IMR-90 (cell line): ENCODE data around the gene MGST2. TPM values are rescaled to one million over a fixed set of nuclear protein-coding genes. Genes with fewer than 3 reads are reported as not detected.

Source experiments
- ATAC-seq: fragments of 200-7000 bp; cut with Tn5 transposase; 2 replicates; pipeline ENCODE4 v1.9.1; 2020; ENCODE audit warnings: low read depth, mild to moderate bottlenecking, moderate library complexity
- BruUV-seq: library from RNA; stranded (reverse); fragments of 400-500 nt; replicated peaks from 2 replicates; lab custom pipeline; 2021; lab: Mats Ljungman, UMichigan
- CTCF ChIA-PET: fragments of 300-600 bp; formaldehyde crosslinking; extraction: SDS; loops from one replicate; lab custom pipeline; 2021; ENCODE audit warnings: antibody characterized with exemption; lab: Yijun Ruan, JAX
- POLR2A ChIA-PET: fragments of 300-600 bp; sonication (Branson Sonifier 250); formaldehyde crosslinking; loops from one replicate; lab custom pipeline; 2022; ENCODE audit warnings: antibody characterized with exemption; ENCODE audit not compliant: unreplicated experiment; lab: Charles Lee
- DNase-seq: peaks from one replicate; pipeline ENCODE4 v3.0.0; 2013
- H2AFZ ChIP-seq: replicated peaks from 2 replicates; pipeline ENCODE3; 2013; ENCODE audit warnings: low read length, mild to moderate bottlenecking; ENCODE audit not compliant: poor library complexity
- H2AK5ac ChIP-seq: 2 replicates; pipeline ENCODE4 v1.6.1; 2013; ENCODE audit warnings: low read depth, low read length, inconsistent platforms
- H2AK9ac ChIP-seq: replicated peaks from 2 replicates; pipeline ENCODE3; 2013; ENCODE audit warnings: mild to moderate bottlenecking, low read depth, low read length, moderate library complexity; ENCODE audit not compliant: poor library complexity
- H2BK120ac ChIP-seq: 2 replicates; pipeline ENCODE4 v1.6.1; 2013; ENCODE audit warnings: low read depth, low read length, inconsistent platforms
- H2BK15ac ChIP-seq: 3 replicates; pipeline ENCODE4 v1.6.1; 2013; ENCODE audit warnings: low read depth, low read length, inconsistent platforms
- H2BK20ac ChIP-seq: 2 replicates; pipeline ENCODE4 v1.6.1; 2013; ENCODE audit warnings: low read depth, mild to moderate bottlenecking, inconsistent platforms, low read length, moderate library complexity
- H2BK5ac ChIP-seq: 2 replicates; pipeline ENCODE4 v1.6.1; 2013; ENCODE audit warnings: mild to moderate bottlenecking, low read depth, low read length, inconsistent platforms; ENCODE audit not compliant: poor library complexity, severe bottlenecking
- H3K14ac ChIP-seq: replicated peaks from 2 replicates; pipeline ENCODE4 v1.6.1; 2013; ENCODE audit warnings: low read depth, low read length, inconsistent platforms
- H3K18ac ChIP-seq: 2 replicates; pipeline ENCODE4 v1.6.1; 2013; ENCODE audit warnings: low read depth, low read length, control low read depth
- H3K23ac ChIP-seq: 2 replicates; pipeline ENCODE4 v1.6.1; 2013; ENCODE audit warnings: low read depth, low read length, inconsistent platforms
- H3K27ac ChIP-seq: 2 replicates; pipeline ENCODE4 v1.5.1; 2013; ENCODE audit warnings: mild to moderate bottlenecking, control low read depth, low read length; ENCODE audit not compliant: insufficient read depth
- H3K27me3 ChIP-seq: 2 replicates; pipeline ENCODE4 v1.6.1; 2013; ENCODE audit warnings: low read length; ENCODE audit not compliant: control insufficient read depth, insufficient read depth
- H3K36me3 ChIP-seq: 2 replicates; pipeline ENCODE4 v1.6.1; 2013; ENCODE audit warnings: low read length, mixed read lengths; ENCODE audit not compliant: control insufficient read depth, insufficient read depth
- H3K4ac ChIP-seq: 2 replicates; pipeline ENCODE4 v1.6.1; 2013; ENCODE audit warnings: low read depth, low read length, inconsistent platforms
- H3K4me1 ChIP-seq: 2 replicates; pipeline ENCODE4 v1.6.1; 2013; ENCODE audit warnings: low read length, mixed read lengths; ENCODE audit not compliant: control insufficient read depth, insufficient read depth
- H3K4me2 ChIP-seq: 2 replicates; pipeline ENCODE4 v1.6.1; 2013; ENCODE audit warnings: low read depth, mild to moderate bottlenecking, control low read depth, low read length, moderate library complexity
- H3K4me3 ChIP-seq: 2 replicates; pipeline ENCODE4 v1.5.1; 2013; ENCODE audit warnings: low read depth, mild to moderate bottlenecking, control low read depth, low read length, moderate library complexity; ENCODE audit not compliant: insufficient read depth
- H3K56ac ChIP-seq: 2 replicates; pipeline ENCODE4 v1.6.1; 2013; ENCODE audit warnings: low read length, inconsistent platforms; ENCODE audit not compliant: insufficient read depth; ENCODE audit errors: extremely low read depth
- H3K79me1 ChIP-seq, 2 experiments: 2 replicates each; pipeline ENCODE4 v1.6.1; 2013; ENCODE audit warnings: low read length in 2 of 2, inconsistent platforms in 1 of 2, low read depth in 1 of 2
- H3K9ac ChIP-seq: 2 replicates; pipeline ENCODE4 v1.6.1; 2013; ENCODE audit warnings: low read depth, low read length, control low read depth
- H3K9me1 ChIP-seq: 2 replicates; pipeline ENCODE4 v1.6.1; 2013; ENCODE audit warnings: low read length, inconsistent platforms; ENCODE audit not compliant: insufficient read depth
- H3K9me3 ChIP-seq: 2 replicates; pipeline ENCODE4 v1.6.1; 2013; ENCODE audit warnings: low read length; ENCODE audit not compliant: control insufficient read depth, insufficient read depth
- H4K20me1 ChIP-seq: 2 replicates; pipeline ENCODE4 v1.6.1; 2013; ENCODE audit warnings: low read length, inconsistent platforms; ENCODE audit not compliant: insufficient read depth
- H4K5ac ChIP-seq: 2 replicates; pipeline ENCODE4 v1.6.1; 2013; ENCODE audit warnings: mild to moderate bottlenecking, low read depth, low read length, control low read depth
- H4K8ac ChIP-seq, 2 experiments: 2 replicates each; pipeline ENCODE4 v1.6.1; 2013; ENCODE audit warnings: low read depth in 2 of 2, low read length in 2 of 2, control low read depth in 1 of 2, inconsistent platforms in 1 of 2
- H4K91ac ChIP-seq: 2 replicates; pipeline ENCODE4 v1.6.1; 2013; ENCODE audit warnings: low read depth, low read length, inconsistent platforms; ENCODE audit not compliant: insufficient read depth
- BHLHE40 ChIP-seq: fragments of 150-350 bp; IDR thresholded peaks from 2 replicates; pipeline ENCODE4 v1.6.1; 2016; ENCODE audit warnings: mild to moderate bottlenecking, low read depth, low read length
- CEBPB ChIP-seq: IDR thresholded peaks from 2 replicates; pipeline ENCODE4 v1.6.1; 2012; ENCODE audit warnings: low read depth, low read length, improper control_type of control experiment
- CHD1 ChIP-seq: IDR thresholded peaks from 2 replicates; pipeline ENCODE4 v1.6.1; 2012; ENCODE audit warnings: low read depth, low read length, improper control_type of control experiment
- CTCF ChIP-seq: conservative IDR thresholded peaks from 2 replicates; pipeline ENCODE4 v1.5.1; 2012; ENCODE audit warnings: mild to moderate bottlenecking, low read depth, low read length, improper control_type of control experiment
- FOS ChIP-seq: fragments of 150-350 bp; IDR thresholded peaks from 2 replicates; pipeline ENCODE4 v1.6.1; 2016; ENCODE audit warnings: low read depth, low read length
- MAFK ChIP-seq: IDR thresholded peaks from 2 replicates; pipeline ENCODE4 v1.6.1; 2012; ENCODE audit warnings: low read depth, low read length, improper control_type of control experiment
- MAZ ChIP-seq: IDR thresholded peaks from 2 replicates; pipeline ENCODE4 v1.6.1; 2012; ENCODE audit warnings: low read depth, mild to moderate bottlenecking, low read length, improper control_type of control experiment, moderate library complexity, borderline replicate concordance
- MXI1 ChIP-seq: IDR thresholded peaks from 2 replicates; pipeline ENCODE4 v1.6.1; 2012; ENCODE audit warnings: low read depth, mild to moderate bottlenecking, low read length, moderate library complexity, borderline replicate concordance
- NFE2L2 ChIP-seq: fragments of 150-350 bp; IDR thresholded peaks from 2 replicates; pipeline ENCODE4 v1.6.1; 2016; ENCODE audit warnings: low read depth, mild to moderate bottlenecking, low read length
- POLR2A ChIP-seq: IDR thresholded peaks from 2 replicates; pipeline ENCODE4 v1.6.1; 2012; ENCODE audit warnings: mild to moderate bottlenecking, low read depth, low read length
- RAD21 ChIP-seq: IDR thresholded peaks from 2 replicates; pipeline ENCODE4 v1.6.1; 2012; ENCODE audit warnings: low read length, improper control_type of control experiment
- RCOR1 ChIP-seq: IDR thresholded peaks from 2 replicates; pipeline ENCODE4 v1.6.1; 2012; ENCODE audit warnings: mild to moderate bottlenecking, low read length, improper control_type of control experiment; ENCODE audit not compliant: insufficient replicate concordance
- RFX5 ChIP-seq: IDR thresholded peaks from 2 replicates; pipeline ENCODE4 v1.8.0; 2012; ENCODE audit warnings: low read depth, mild to moderate bottlenecking, low read length, moderate library complexity
- SMC3 ChIP-seq: fragments of 150-350 bp; IDR thresholded peaks from 2 replicates; pipeline ENCODE4 v1.6.1; 2016; ENCODE audit warnings: low read depth, mild to moderate bottlenecking, antibody characterized with exemption, low read length, moderate library complexity
- WGBS, 2 experiments: methylation state at CpG; one replicate each; pipeline versions ENCODE4 v1.1.5 to v1.1.7; 2013; ENCODE audit warnings: missing lambda C conversion rate in 2 of 2; ENCODE audit not compliant: insufficient read length in 1 of 2; ENCODE audit errors: extremely low coverage in 2 of 2; 5-methylcytosine and 5-hydroxymethylcytosine counted together
- dilution Hi-C: fragments of 300-500 bp; cut with HindIII; formaldehyde crosslinking; loops from one replicate; pipeline ENCODE4 v1.14.3; 2018; ENCODE audit warnings: low sequenced_read_pairs; ENCODE audit not compliant: unreplicated experiment
- in situ Hi-C: fragments of 300-500 bp; cut with MboI; formaldehyde crosslinking; loops from 3 replicates; pipeline ENCODE4 v1.14.3; 2019; ENCODE audit warnings: low sequenced_read_pairs, inconsistent platforms, mixed read lengths
- intact Hi-C: fragments of 100-400 bp; cut with micrococcal nuclease; formaldehyde crosslinking; loops from 2 replicates; pipeline ENCODE4 v1.10.0; 2022
- polyA plus RNA-seq, 3 experiments: library from polyadenylated mRNA; depleted of rRNA; stranded (reverse); fragments of >200 nt; gene quantifications; 2 replicates each; pipeline ENCODE4 v1.2.3, GENCODE V29; 2012; ENCODE audit warnings: low replicate concordance in 1 of 3
- total RNA-seq: library from RNA; depleted of rRNA; stranded (reverse); fragments of >200 nt; gene quantifications from 2 replicates; pipeline ENCODE4 v1.2.3, GENCODE V29; 2012

Gene MGST2
- total and polyA plus RNA-seq, 2 of the 4 experiments (the other 2 are of a cell fraction), result 4.8 to 10.5 TPM

GRCh38 chr4:139668036-139668435 lies 2.4 kb downstream of the MGST2 start (continued):
- TF ChIP-seq CTCF (no peak), MAFK (no peak)

GRCh38 chr4:139668658-139669201 lies 3.1 kb downstream of the MGST2 start:
- Histone ChIP-seq H3K23ac (no peak overlapping the region), H3K27ac (no peak overlapping the region), H3K14ac (no peak overlapping the region), H3K9me3 (no peaks in the 10 kb centered on the region), H4K91ac (no peak overlapping the region), H3K4me2 (no peak overlapping the region), H2AK9ac (no peak overlapping the region), H3K27me3 (no peaks in the 10 kb centered on the region), H2BK120ac (no peak overlapping the region), H2BK20ac (no peak overlapping the region), H2BK15ac (no peak overlapping the region), H3K9me1 (0 out of 2 replicates have a peak, but pooled peaks cover 3% of the 10 kb centered on the region), H3K4me1 (peaks cover 2% of the 10 kb centered on the region; the same call in 1 of the 2 replicates), H3K18ac (no peak overlapping the region), H3K9ac (no peak overlapping the region), H3K4me3 (no peak overlapping the region), H3K36me3 (no peaks in the 10 kb centered on the region), H2AK5ac (no peak overlapping the region), H3K56ac (no peak overlapping the region), H4K8ac (no peak overlapping the region), H2AFZ (no peak overlapping the region), H4K5ac (no peak overlapping the region), H3K79me1 (0 out of 4 replicates have a peak, but pooled peaks cover 0 to 4% of the 10 kb centered on the region in 2 experiments), H2BK5ac (no peak overlapping the region), H3K4ac (no peak overlapping the region), H4K20me1 (no peaks in the 10 kb centered on the region)
- in situ Hi-C loops (no loop called here), intact Hi-C loops (no loop called here), dilution Hi-C loops (no loop called here)
- WGBS, 2 experiments, result no CpG with 5 or more reads among the region's 4 CpGs
- ChIA-PET CTCF (no interaction called here), POLR2A (no interaction called here)
- no peak for DNase-seq
- ATAC-seq, result no peak
- no TSS peak for BruUV-seq
- TF ChIP-seq BHLHE40 (no peak), SMC3 (no peak), CHD1 (no peak), MAFK (no peak), RAD21 (no peak), RCOR1 (no peak), MAZ (no peak), POLR2A (no peak), RFX5 (no peak), FOS (no peak), CEBPB (no peak), MXI1 (no peak), NFE2L2 (no peak), CTCF (no peak)
